ENCODE data around the gene PIMREG.

PIMREG gene, protein sequence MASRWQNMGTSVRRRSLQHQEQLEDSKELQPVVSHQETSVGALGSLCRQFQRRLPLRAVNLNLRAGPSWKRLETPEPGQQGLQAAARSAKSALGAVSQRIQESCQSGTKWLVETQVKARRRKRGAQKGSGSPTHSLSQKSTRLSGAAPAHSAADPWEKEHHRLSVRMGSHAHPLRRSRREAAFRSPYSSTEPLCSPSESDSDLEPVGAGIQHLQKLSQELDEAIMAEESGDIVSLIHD

DNA sequence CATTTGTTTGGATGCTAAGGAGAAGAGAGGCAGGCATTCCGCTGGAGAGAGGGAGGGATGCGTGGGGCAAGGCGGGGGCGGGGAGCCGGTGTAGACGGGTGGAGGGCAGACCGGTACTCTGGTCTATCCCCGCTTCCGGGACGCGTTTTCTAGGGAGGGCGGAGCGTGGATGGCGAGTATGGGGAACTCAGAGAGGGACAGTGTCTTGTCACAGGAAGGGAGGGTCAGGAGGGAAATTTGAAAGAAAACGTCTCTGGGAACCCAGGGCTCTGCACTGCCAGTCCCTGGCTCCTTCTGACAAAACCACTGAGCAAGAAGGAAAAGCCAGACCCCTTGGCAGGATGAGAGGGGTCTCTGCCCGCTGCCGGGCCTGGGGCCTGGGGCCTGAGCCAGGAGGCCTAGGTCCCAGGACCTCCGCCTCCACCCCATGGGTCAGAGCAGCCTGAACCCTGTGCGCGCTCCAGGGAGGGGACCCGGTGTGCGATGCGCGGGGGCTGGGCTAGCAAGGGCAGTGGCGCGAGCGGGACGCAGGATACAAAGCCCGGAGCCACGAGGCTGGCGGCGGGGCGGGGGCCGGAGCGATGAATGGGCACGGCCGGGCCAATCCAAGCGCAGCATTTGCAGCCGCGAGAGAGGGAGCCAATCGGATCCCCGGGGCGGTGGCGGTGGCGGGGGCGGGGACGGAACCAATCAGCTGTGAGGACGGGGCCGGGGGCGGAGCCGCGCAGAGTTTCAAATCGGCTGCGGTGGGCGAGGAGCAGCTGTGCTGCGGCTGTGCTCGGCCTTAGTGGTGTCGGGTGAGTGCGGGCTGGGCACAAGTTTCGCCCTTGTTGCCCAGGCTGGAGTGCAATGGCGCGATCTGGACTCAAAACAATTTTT is at the start of gene PIMREG:
TSS of gene PIMREG (plus strand) at position 764 of the 879 bp plus-strand sequence. CDS start 656 bp downstream, outside the sequence.
- Histone ChIP-seq H3K9ac (ENCODE audit: low read depth in 1 of 2, low read length in 2 of 2) (peak within 1 kb of the TSS; percentile 23 to 57), H3K4me3 (ENCODE audit: low read depth in 1 of 2, low read length in 2 of 2) (peak within 1 kb of the TSS; percentile 68 to 76), H3K4me1 (ENCODE audit: control insufficient read depth in 1 of 2, insufficient read depth in 2 of 2, low read length in 2 of 2) (peaks cover 0 to 11% of the 10 kb centered on the region in 2 donors), H3K36me3 (ENCODE audit: control insufficient read depth in 1 of 2, insufficient read depth in 2 of 2, low read length in 2 of 2) (no peaks in the 10 kb centered on the region), H3K9me3 (ENCODE audit: control insufficient read depth in 1 of 2, low read length in 2 of 2) (no peaks in the 10 kb centered on the region), H3K27ac (ENCODE audit: low read depth, low read length) (no peak within 1 kb of the TSS), H3K27me3 (ENCODE audit: control insufficient read depth in 1 of 2, insufficient read depth in 2 of 2, low read length in 2 of 2) (peaks cover 3 to 4% of the 10 kb centered on the region in 2 donors)

DNA sequence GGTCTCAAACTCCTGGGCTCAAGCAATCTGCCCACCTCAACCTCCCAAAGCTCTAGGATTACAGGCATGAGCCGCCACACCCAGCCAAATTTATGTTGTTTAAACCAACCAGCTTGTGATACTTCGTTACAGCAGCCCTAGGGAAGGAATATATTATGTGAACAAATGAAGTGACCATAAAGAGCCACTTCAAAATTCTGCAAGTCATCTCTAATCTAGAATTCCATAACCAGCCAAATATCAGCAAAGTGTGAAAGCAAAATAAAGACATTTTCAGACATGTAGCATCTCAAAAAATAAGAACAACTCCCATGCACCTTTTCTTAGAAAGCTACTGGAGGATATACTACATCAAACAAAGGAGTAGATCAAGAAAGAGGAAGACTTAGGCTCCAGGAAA is 45.3 kb upstream of the PIMREG start:
- H3K27me3 ChIP-seq (ENCODE audit: control insufficient read depth in 1 of 2, insufficient read depth in 2 of 2, low read length in 2 of 2) = peaks cover 8 to 11% of the 10 kb centered on the region in 2 donors
- H3K36me3 ChIP-seq (ENCODE audit: control insufficient read depth in 1 of 2, insufficient read depth in 2 of 2, low read length in 2 of 2) = no peaks in the 10 kb centered on the region
- H3K4me3 ChIP-seq (ENCODE audit: low read depth in 1 of 2, low read length in 2 of 2) = no peak overlapping the region
- no peaks in the 10 kb centered on the region for H3K4me1 ChIP-seq (ENCODE audit: control insufficient read depth in 1 of 2, insufficient read depth in 2 of 2, low read length in 2 of 2)
- H3K9ac ChIP-seq (ENCODE audit: low read depth in 1 of 2, low read length in 2 of 2) = no peak overlapping the region
- H3K9me3 ChIP-seq (ENCODE audit: control insufficient read depth in 1 of 2, low read length in 2 of 2) = no peaks in the 10 kb centered on the region
- no peak overlapping the region for H3K27ac ChIP-seq (ENCODE audit: low read depth, low read length)

DNA sequence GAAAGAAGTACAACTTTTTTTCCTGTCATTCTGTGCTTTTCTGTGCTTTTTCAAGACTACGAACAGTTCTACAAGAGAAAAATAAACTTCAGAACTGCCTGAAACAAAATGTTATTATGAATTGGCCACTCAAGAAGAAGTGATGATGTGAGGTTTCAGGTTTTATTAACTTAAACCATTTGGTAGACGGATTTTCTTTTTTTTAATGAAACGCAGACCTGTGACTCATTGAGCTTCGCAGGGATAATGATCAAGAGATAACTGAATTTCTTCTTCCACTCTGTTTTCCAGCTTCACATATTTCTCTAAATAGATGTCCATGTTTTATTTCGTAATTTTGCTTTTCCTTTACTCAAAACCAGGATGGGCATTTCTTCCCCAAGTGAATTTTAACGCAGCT is 42.0 kb upstream of the PIMREG start:
- H3K9me3 ChIP-seq (ENCODE audit: control insufficient read depth in 1 of 2, low read length in 2 of 2) = no peaks in the 10 kb centered on the region
- H3K27me3 ChIP-seq (ENCODE audit: control insufficient read depth in 1 of 2, insufficient read depth in 2 of 2, low read length in 2 of 2) = peaks cover 3% of the 10 kb centered on the region in 2 donors
- no peak overlapping the region for H3K9ac ChIP-seq (ENCODE audit: low read depth in 1 of 2, low read length in 2 of 2)
- H3K36me3 ChIP-seq (ENCODE audit: control insufficient read depth in 1 of 2, insufficient read depth in 2 of 2, low read length in 2 of 2) = no peaks in the 10 kb centered on the region
- H3K4me1 ChIP-seq (ENCODE audit: control insufficient read depth in 1 of 2, insufficient read depth in 2 of 2, low read length in 2 of 2) = no peaks in the 10 kb centered on the region
- H3K4me3 ChIP-seq (ENCODE audit: low read depth in 1 of 2, low read length in 2 of 2) = no peak overlapping the region
- no peak overlapping the region for H3K27ac ChIP-seq (ENCODE audit: low read depth, low read length)

DNA sequence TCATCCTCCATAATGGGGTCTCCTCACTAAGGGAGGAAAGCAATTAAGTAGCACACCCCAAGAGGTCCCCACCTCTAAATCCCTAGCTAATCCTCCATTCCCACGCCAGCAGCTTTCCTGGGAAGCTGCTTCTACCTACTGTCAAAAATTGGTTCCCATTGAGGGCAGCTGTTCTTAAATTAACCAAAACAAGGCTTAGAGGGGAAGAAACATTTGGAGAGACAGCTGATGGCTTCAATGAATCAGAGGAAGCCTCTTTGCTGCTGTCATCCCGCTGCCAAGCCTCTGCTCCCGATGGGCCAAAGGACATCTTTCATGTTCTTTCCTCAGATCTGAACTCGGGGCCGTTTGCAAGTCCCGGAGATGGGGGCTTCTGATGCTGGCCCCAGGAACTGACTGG is 36.0 kb upstream of the PIMREG start:
- Histone ChIP-seq H3K27ac (ENCODE audit: low read depth, low read length) (no peak overlapping the region), H3K9ac (ENCODE audit: low read depth in 1 of 2, low read length in 2 of 2) (no peak overlapping the region), H3K36me3 (ENCODE audit: control insufficient read depth in 1 of 2, insufficient read depth in 2 of 2, low read length in 2 of 2) (no peaks in the 10 kb centered on the region), H3K27me3 (ENCODE audit: control insufficient read depth in 1 of 2, insufficient read depth in 2 of 2, low read length in 2 of 2) (peaks cover 3% of the 10 kb centered on the region in 2 donors), H3K4me1 (ENCODE audit: control insufficient read depth in 1 of 2, insufficient read depth in 2 of 2, low read length in 2 of 2) (no peaks in the 10 kb centered on the region), H3K9me3 (ENCODE audit: control insufficient read depth in 1 of 2, low read length in 2 of 2) (no peaks in the 10 kb centered on the region), H3K4me3 (ENCODE audit: low read depth in 1 of 2, low read length in 2 of 2) (no peak overlapping the region)

DNA sequence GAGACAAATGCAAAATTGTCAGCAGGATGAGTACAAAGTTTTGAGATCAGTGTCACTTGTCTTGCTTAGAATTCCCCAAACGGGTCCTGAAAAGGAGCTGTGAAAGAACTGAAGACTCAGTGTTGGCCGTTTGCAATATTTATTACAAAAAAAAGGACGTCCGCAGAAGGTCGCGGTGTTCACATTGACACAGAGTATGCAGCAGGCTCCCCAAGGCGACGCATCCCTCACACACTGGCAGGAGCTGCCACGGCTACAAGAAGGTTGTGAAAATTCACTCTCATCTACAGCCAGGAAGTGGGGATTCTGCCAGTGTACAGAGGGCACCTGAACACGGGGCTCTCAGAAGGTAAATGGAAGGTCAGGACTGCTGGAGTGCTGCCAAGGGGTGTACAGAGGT is 35.5 kb upstream of the PIMREG start:
- peaks cover 0 to 3% of the 10 kb centered on the region in 2 donors for H3K27me3 ChIP-seq (ENCODE audit: control insufficient read depth in 1 of 2, insufficient read depth in 2 of 2, low read length in 2 of 2)
- H3K4me1 ChIP-seq (ENCODE audit: control insufficient read depth in 1 of 2, insufficient read depth in 2 of 2, low read length in 2 of 2) = no peaks in the 10 kb centered on the region
- no peak overlapping the region for H3K27ac ChIP-seq (ENCODE audit: low read depth, low read length)
- no peak overlapping the region for H3K4me3 ChIP-seq (ENCODE audit: low read depth in 1 of 2, low read length in 2 of 2)
- no peak overlapping the region for H3K9ac ChIP-seq (ENCODE audit: low read depth in 1 of 2, low read length in 2 of 2)
- H3K36me3 ChIP-seq (ENCODE audit: control insufficient read depth in 1 of 2, insufficient read depth in 2 of 2, low read length in 2 of 2) = no peaks in the 10 kb centered on the region
- no peaks in the 10 kb centered on the region for H3K9me3 ChIP-seq (ENCODE audit: control insufficient read depth in 1 of 2, low read length in 2 of 2)

DNA sequence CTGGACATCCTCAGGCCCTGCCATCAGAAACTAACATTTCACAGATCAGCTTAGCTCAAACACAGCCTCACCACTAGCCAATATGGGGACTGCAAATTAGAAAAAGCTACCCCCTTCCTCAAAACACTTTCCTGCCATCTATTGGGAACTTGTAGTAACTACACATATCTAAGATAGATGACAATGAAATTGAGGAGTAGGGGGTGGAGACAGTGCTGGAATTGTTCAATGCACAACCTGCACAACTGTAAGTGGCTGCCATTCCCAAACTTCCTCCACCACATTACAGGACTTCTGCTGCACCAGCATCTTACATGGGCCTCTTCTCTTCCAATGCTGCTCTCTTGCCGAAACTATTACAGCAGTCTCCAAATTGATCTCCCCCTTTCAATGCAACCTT is 31.2 kb upstream of the PIMREG start:
- no peak overlapping the region for H3K9ac ChIP-seq (ENCODE audit: low read depth in 1 of 2, low read length in 2 of 2)
- no peaks in the 10 kb centered on the region for H3K27me3 ChIP-seq (ENCODE audit: control insufficient read depth in 1 of 2, insufficient read depth in 2 of 2, low read length in 2 of 2)
- H3K4me1 ChIP-seq (ENCODE audit: control insufficient read depth in 1 of 2, insufficient read depth in 2 of 2, low read length in 2 of 2) = no peaks in the 10 kb centered on the region
- H3K4me3 ChIP-seq (ENCODE audit: low read depth in 1 of 2, low read length in 2 of 2) = no peak overlapping the region
- H3K36me3 ChIP-seq (ENCODE audit: control insufficient read depth in 1 of 2, insufficient read depth in 2 of 2, low read length in 2 of 2) = no peaks in the 10 kb centered on the region
- no peaks in the 10 kb centered on the region for H3K9me3 ChIP-seq (ENCODE audit: control insufficient read depth in 1 of 2, low read length in 2 of 2)
- no peak overlapping the region for H3K27ac ChIP-seq (ENCODE audit: low read depth, low read length)

DNA sequence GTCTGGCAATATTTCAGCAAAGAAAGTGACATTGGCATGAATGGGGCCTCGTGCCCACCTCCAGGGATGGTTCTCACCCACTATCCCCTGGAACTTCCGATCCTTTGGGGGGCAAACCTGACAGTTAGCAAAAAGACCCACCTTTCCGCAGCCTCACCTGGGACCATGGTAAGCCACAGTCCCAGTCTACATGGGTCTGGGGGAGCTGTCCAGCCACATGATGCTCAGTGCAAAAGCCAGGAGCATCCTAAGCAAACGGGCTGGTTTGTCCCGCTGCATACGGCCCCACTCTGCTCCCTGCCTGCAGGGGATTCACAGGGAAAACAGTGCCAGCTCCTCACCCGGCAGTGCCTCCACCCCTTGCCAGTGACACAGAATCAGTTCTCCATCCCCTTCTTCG is 28.6 kb upstream of the PIMREG start:
- Histone ChIP-seq H3K4me3 (ENCODE audit: low read depth in 1 of 2, low read length in 2 of 2) (no peak overlapping the region), H3K27ac (ENCODE audit: low read depth, low read length) (no peak overlapping the region), H3K36me3 (ENCODE audit: control insufficient read depth in 1 of 2, insufficient read depth in 2 of 2, low read length in 2 of 2) (no peaks in the 10 kb centered on the region), H3K9me3 (ENCODE audit: control insufficient read depth in 1 of 2, low read length in 2 of 2) (no peaks in the 10 kb centered on the region), H3K4me1 (ENCODE audit: control insufficient read depth in 1 of 2, insufficient read depth in 2 of 2, low read length in 2 of 2) (no peaks in the 10 kb centered on the region), H3K27me3 (ENCODE audit: control insufficient read depth in 1 of 2, insufficient read depth in 2 of 2, low read length in 2 of 2) (peaks cover 0 to 4% of the 10 kb centered on the region in 2 donors), H3K9ac (ENCODE audit: low read depth in 1 of 2, low read length in 2 of 2) (no peak overlapping the region)

DNA sequence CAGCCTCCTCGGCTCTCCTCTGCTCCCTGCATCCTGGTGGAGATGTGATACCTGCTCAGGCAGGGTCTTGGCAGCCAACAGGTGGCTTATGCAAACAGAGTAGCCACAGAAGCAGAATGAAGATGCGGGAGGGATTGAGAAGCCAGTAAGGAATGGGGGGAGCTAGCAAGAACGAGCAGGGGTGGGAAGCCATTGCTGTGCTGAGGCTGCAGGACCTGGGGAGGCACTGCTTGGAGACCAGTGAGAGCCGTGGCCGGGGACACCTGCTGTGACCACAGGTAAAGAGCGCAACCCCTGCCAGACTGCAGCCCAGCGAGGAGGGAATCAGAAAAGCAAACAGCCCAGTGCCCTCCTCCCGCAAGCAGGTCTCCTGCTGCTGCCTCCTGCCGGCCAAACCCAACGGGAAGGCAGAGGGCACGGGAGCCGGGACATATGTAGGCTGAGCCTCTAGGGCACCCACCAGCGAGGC is 24.0 kb upstream of the PIMREG start:
- H3K4me3 ChIP-seq (ENCODE audit: low read depth in 1 of 2, low read length in 2 of 2) = no peak overlapping the region
- no peak overlapping the region for H3K9ac ChIP-seq (ENCODE audit: low read depth in 1 of 2, low read length in 2 of 2)
- no peaks in the 10 kb centered on the region for H3K36me3 ChIP-seq (ENCODE audit: control insufficient read depth in 1 of 2, insufficient read depth in 2 of 2, low read length in 2 of 2)
- H3K27me3 ChIP-seq (ENCODE audit: control insufficient read depth in 1 of 2, insufficient read depth in 2 of 2, low read length in 2 of 2) = peaks cover 3 to 11% of the 10 kb centered on the region in 2 donors
- no peak overlapping the region for H3K27ac ChIP-seq (ENCODE audit: low read depth, low read length)
- H3K9me3 ChIP-seq (ENCODE audit: control insufficient read depth in 1 of 2, low read length in 2 of 2) = no peaks in the 10 kb centered on the region
- H3K4me1 ChIP-seq (ENCODE audit: control insufficient read depth in 1 of 2, insufficient read depth in 2 of 2, low read length in 2 of 2) = no peaks in the 10 kb centered on the region

DNA sequence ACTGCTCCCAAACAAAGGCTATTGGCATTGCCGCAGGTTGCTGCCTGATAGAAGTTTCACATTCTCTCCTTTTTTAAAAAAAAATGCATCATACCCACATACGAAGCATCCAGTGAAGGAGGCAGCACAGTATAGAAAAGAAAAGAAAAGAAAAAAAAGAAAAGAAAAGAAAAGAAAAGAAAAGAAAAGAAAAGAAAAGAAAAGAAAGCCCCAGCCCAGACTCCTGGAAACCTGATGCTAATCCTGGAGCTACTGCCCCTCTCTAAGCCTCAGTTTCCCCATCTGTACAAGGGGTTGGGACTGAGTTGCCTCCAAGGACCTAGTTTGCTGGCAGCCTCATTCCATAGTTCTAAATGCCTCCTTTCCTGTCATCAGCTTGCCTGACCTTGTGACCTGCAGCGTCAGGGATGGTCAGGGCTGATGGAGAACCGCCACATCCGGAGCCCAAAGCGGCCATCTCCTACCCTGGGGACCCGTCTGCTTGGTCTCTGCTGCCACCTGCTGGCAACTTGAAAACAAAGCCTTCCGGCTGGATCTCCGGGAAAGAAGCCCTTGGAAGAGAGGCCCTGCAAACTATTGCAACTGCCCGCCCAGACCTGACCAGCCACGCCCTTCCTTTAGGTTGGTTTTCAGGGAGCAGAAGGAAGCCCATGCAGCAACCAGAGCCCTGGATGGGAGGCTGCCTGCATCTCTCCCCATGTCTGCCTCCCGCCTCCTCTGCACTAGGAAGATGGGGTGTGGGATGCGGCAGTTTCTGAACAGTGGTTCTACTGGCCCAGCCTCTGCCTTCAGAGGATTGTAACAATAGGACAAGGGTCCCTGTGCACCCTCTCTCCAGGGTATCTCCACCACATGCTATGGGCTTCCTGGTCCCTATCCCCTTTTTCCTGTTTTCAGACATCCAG is 22.3 kb upstream of the PIMREG start:
- H3K27ac ChIP-seq (ENCODE audit: low read depth, low read length) = no peak overlapping the region
- H3K27me3 ChIP-seq (ENCODE audit: control insufficient read depth in 1 of 2, insufficient read depth in 2 of 2, low read length in 2 of 2) = peaks cover 3 to 13% of the 10 kb centered on the region in 2 donors

More for the DNA sequence above, 22.3 kb upstream of the PIMREG start:
- Histone ChIP-seq H3K4me1 (ENCODE audit: control insufficient read depth in 1 of 2, insufficient read depth in 2 of 2, low read length in 2 of 2) (no peaks in the 10 kb centered on the region), H3K36me3 (ENCODE audit: control insufficient read depth in 1 of 2, insufficient read depth in 2 of 2, low read length in 2 of 2) (no peaks in the 10 kb centered on the region), H3K9ac (ENCODE audit: low read depth in 1 of 2, low read length in 2 of 2) (no peak overlapping the region), H3K9me3 (ENCODE audit: control insufficient read depth in 1 of 2, low read length in 2 of 2) (no peaks in the 10 kb centered on the region), H3K4me3 (ENCODE audit: low read depth in 1 of 2, low read length in 2 of 2) (no peak overlapping the region)

All from duodenal mucosa (tissue), 2 donors.